HCT116 (cell line): Measurements from ENCODE around the gene MAPRE2. TPM values are rescaled to one million over a fixed set of nuclear protein-coding genes. Genes with fewer than 3 reads are reported as not detected.

ENCODE experiments used
- ATAC-seq: fragments of 200-7000 bp; cut with Tn5 transposase; 2 replicates; pipeline ENCODE4 v1.9.1; 2020; ENCODE audit warnings: mild to moderate bottlenecking, moderate library complexity
- BruUV-seq: library from RNA; stranded (reverse); fragments of 400-500 nt; replicated peaks from 2 replicates; lab custom pipeline; 2021; lab: Mats Ljungman, UMichigan
- CTCF ChIA-PET: fragments of 300-600 bp; sonication (Branson Sonifier 250); formaldehyde crosslinking; loops from one replicate; lab custom pipeline; 2021; ENCODE audit warnings: antibody characterized with exemption; lab: Charles Lee
- POLR2A ChIA-PET: fragments of 300-600, 350-600 bp; sonication (Branson Sonifier 250); formaldehyde crosslinking; loops from one replicate; lab custom pipeline; 2021; ENCODE audit warnings: antibody characterized with exemption; lab: Charles Lee
- RAD21 ChIA-PET, 2 experiments: fragments of 300-600 bp; sonication (Branson Sonifier 250); formaldehyde crosslinking; loops; one replicate each; lab custom pipeline; 2023; ENCODE audit warnings: low total read pairs in 2 of 2; ENCODE audit not compliant: uncharacterized antibody in 2 of 2, unreplicated experiment in 2 of 2, low non-redundant PET in 1 of 2; lab: Charles Lee
- DNase-seq: peaks from one replicate; pipeline ENCODE4 v3.0.0-alpha.2; 2010; ENCODE audit warnings: low read depth, low spot score
- H2AFZ ChIP-seq: fragments of 200-600 bp; shearing (Covaris generic), sonication (generic); 2 replicates; pipeline ENCODE4 v1.6.1; 2017; ENCODE audit warnings: low read depth, mixed run types, mixed read lengths, antibody characterized with exemption, low read length; ENCODE audit not compliant: poor library complexity, severe bottlenecking
- H3K27ac ChIP-seq: 2 replicates; pipeline ENCODE4 v1.5.1; 2012; ENCODE audit warnings: low read depth, low read length
- H3K27me3 ChIP-seq: fragments of 200-600 bp; sonication (generic); 2 replicates; pipeline ENCODE4 v1.6.1; 2016; ENCODE audit warnings: mixed run types, low read length, mixed read lengths; ENCODE audit not compliant: insufficient read depth
- H3K36me3 ChIP-seq, 2 experiments: fragments of 200-500 bp in 1 of 2; fragments of 200-600 bp in 1 of 2; sonication (Bioruptor generic) in 1 of 2; sonication (generic) in 1 of 2; 2 replicates each; pipeline versions ENCODE4 v1.5.1 to v1.6.1; 2014 to 2016; ENCODE audit warnings: low read length in 2 of 2, inconsistent platforms in 1 of 2, mixed read lengths in 1 of 2, mixed run types in 1 of 2; ENCODE audit not compliant: insufficient read depth in 2 of 2, control insufficient read depth in 1 of 2
- H3K4me1 ChIP-seq, 2 experiments: fragments of 200-600 bp in 1 of 2; sonication (generic) in 1 of 2; 2 replicates each; pipeline versions ENCODE4 v1.5.1 to v1.6.1; 2012 to 2017; ENCODE audit warnings: low read length in 2 of 2, inconsistent platforms in 1 of 2, mild to moderate bottlenecking in 1 of 2, mixed read lengths in 1 of 2, mixed run types in 1 of 2, moderate library complexity in 1 of 2; ENCODE audit not compliant: insufficient read depth in 2 of 2, control insufficient read depth in 1 of 2
- H3K4me2 ChIP-seq: fragments of 200-600 bp; sonication (generic); 2 replicates; pipeline ENCODE4 v1.6.1; 2017; ENCODE audit warnings: mixed run types, low read length, mixed read lengths
- H3K4me3 ChIP-seq, 2 experiments: fragments of 200-600 bp in 1 of 2; sonication (generic) in 1 of 2; replicated peaks in 1 of 2; 2 replicates each; pipeline ENCODE4 v1.5.1; 2011 to 2016; ENCODE audit warnings: low read length in 2 of 2, control low read depth in 1 of 2, low read depth in 1 of 2, mild to moderate bottlenecking in 1 of 2, mixed read lengths in 1 of 2, mixed run types in 1 of 2
- H3K79me2 ChIP-seq: fragments of 200-600 bp; sonication (generic); 2 replicates; pipeline ENCODE4 v1.6.1; 2017; ENCODE audit warnings: mild to moderate bottlenecking, mixed run types, low read length, moderate library complexity, mixed read lengths; ENCODE audit not compliant: insufficient read depth
- H3K9ac ChIP-seq: fragments of 200-600 bp; sonication (generic); 2 replicates; pipeline ENCODE4 v1.6.1; 2016; ENCODE audit warnings: low read length, mixed read lengths
- H3K9me2 ChIP-seq: fragments of 200-600 bp; sonication (generic), shearing (Covaris generic); 2 replicates; pipeline ENCODE4 v1.6.1; 2017; ENCODE audit warnings: mixed run types, mild to moderate bottlenecking, moderate library complexity; ENCODE audit not compliant: insufficient read depth
- H3K9me3 ChIP-seq, 2 experiments: fragments of 200-500 bp in 1 of 2; fragments of 200-600 bp in 1 of 2; sonication (Bioruptor generic) in 1 of 2; sonication (generic) in 1 of 2; 2 replicates each; pipeline ENCODE4 v1.6.1; 2014 to 2017; ENCODE audit warnings: low read length in 2 of 2, mixed read lengths in 2 of 2, inconsistent platforms in 1 of 2, low read depth in 1 of 2, mild to moderate bottlenecking in 1 of 2, mixed run types in 1 of 2, moderate library complexity in 1 of 2; ENCODE audit not compliant: control insufficient read depth in 1 of 2, insufficient read depth in 1 of 2
- H4K20me1 ChIP-seq: fragments of 200-600 bp; sonication (generic), shearing (Covaris generic); 2 replicates; pipeline ENCODE4 v1.6.1; 2017; ENCODE audit warnings: mixed run types, mild to moderate bottlenecking, moderate library complexity; ENCODE audit not compliant: insufficient read depth
- CBX3 ChIP-seq: IDR thresholded peaks from 2 replicates; pipeline ENCODE4 v1.6.1; 2012; ENCODE audit warnings: low read depth
- CEBPB ChIP-seq: IDR thresholded peaks from 2 replicates; pipeline ENCODE4 v1.6.1; 2012; ENCODE audit warnings: low read depth
- ELF1 ChIP-seq: IDR thresholded peaks from 2 replicates; pipeline ENCODE4 v1.6.1; 2012; ENCODE audit warnings: low read depth, borderline replicate concordance
- EZH2 ChIP-seq: fragments of 200-600 bp; sonication (generic); IDR thresholded peaks from 2 replicates; pipeline ENCODE4 v1.6.1; 2017; ENCODE audit warnings: antibody characterized with exemption, mixed run types
- EZH2phosphoT487 ChIP-seq: fragments of 200-600 bp; IDR thresholded peaks from 2 replicates; pipeline ENCODE4 v1.6.1; 2018; ENCODE audit warnings: antibody characterized with exemption, borderline replicate concordance
- FOSL1 ChIP-seq: IDR thresholded peaks from 2 replicates; pipeline ENCODE4 v1.6.1; 2012; ENCODE audit warnings: low read depth
- POLR2AphosphoS5 ChIP-seq: IDR thresholded peaks from 2 replicates; pipeline ENCODE4 v1.6.1; 2011; ENCODE audit warnings: mild to moderate bottlenecking, low read depth, low read length, moderate library complexity
- SIN3A ChIP-seq: IDR thresholded peaks from 2 replicates; pipeline ENCODE4 v1.6.1; 2012; ENCODE audit warnings: low read depth
- SP1 ChIP-seq: IDR thresholded peaks from 2 replicates; pipeline ENCODE4 v1.6.1; 2012; ENCODE audit warnings: low read depth
- TCF7L2 ChIP-seq: IDR thresholded peaks from 2 replicates; pipeline ENCODE4 v1.7.0; 2011; ENCODE audit warnings: borderline replicate concordance, inconsistent platforms; ENCODE audit not compliant: insufficient read depth, insufficient read length; ENCODE audit errors: extremely low read depth
- YY1 ChIP-seq: IDR thresholded peaks from 2 replicates; pipeline ENCODE4 v1.6.1; 2011; ENCODE audit warnings: low read length, low read depth, moderate library complexity, mild to moderate bottlenecking; ENCODE audit not compliant: insufficient replicate concordance; ENCODE audit errors: extremely low read depth
- ZFX ChIP-seq: fragments of 450-650 bp; IDR thresholded peaks from 2 replicates; pipeline ENCODE4 v1.6.1; 2017
- ZNF274 ChIP-seq: fragments of 200-500 bp; sonication (Bioruptor generic); IDR thresholded peaks from 2 replicates; pipeline ENCODE4 v1.6.1; 2014; ENCODE audit warnings: mild to moderate bottlenecking, low read depth, low read length, inconsistent platforms
- intact Hi-C: fragments of 100-400 bp; cut with micrococcal nuclease; formaldehyde crosslinking; loops from 2 replicates; pipeline ENCODE4 v1.10.0; 2022
- total RNA-seq: library from RNA; stranded (reverse); gene quantifications from one replicate; pipeline ENCODE4 v1.2.1, GENCODE V29; 2021; ENCODE audit not compliant: unreplicated experiment
- TF ChIP-seq, protein P1 (sequence below): IDR thresholded peaks from 2 replicates; pipeline ENCODE4 v1.6.1; 2012
- TF ChIP-seq, protein P2 (sequence below): IDR thresholded peaks from 2 replicates; pipeline ENCODE4 v1.6.1; 2012
- TF ChIP-seq, protein P3 (sequence below): IDR thresholded peaks from 2 replicates; pipeline ENCODE4 v1.6.1; 2012; ENCODE audit warnings: low read depth
- TF ChIP-seq, protein P4 (sequence below), 3 experiments: fragments of 200-600 bp in 1 of 3; sonication (generic) in 1 of 3; IDR thresholded peaks in 2 of 3; conservative IDR thresholded peaks in 1 of 3; 2 replicates each; pipeline ENCODE4 v1.5.1; 2012 to 2017; ENCODE audit warnings: low read depth in 2 of 3, low read length in 2 of 3, antibody characterized with exemption in 1 of 3, borderline replicate concordance in 1 of 3, control low read depth in 1 of 3, mild to moderate bottlenecking in 1 of 3, mixed read lengths in 1 of 3, mixed run types in 1 of 3, moderate library complexity in 1 of 3; ENCODE audit not compliant: insufficient read depth in 1 of 3

MAPRE2 gene
- total RNA-seq, 1 experiment from 2014 or later: 17.2 TPM

DNA sequence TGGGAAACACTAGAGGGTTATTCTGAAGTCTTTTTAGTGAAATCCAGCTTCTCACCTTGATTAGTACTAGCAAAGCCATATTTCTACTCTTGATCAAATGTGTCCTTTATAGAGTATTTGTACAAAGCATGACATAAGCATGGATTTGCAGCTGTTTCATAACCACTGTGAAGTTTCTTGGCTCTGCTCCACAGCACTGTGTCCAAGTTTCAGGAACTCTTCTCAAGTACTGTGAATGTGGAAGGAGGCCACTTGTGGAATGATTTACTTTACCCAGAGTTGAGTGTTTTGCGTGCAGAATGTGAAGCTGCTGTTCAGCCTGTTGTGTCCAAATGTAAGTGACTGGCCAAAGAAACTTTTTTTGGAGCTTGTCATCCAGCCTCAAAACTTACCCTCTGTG, 16.2 kb upstream of the MAPRE2 start:
- intact Hi-C loops: no loop called here
- RAD21 ChIA-PET: no interaction called here

More for the DNA sequence above, 16.2 kb upstream of the MAPRE2 start:
- no peaks in the 10 kb centered on the region for H3K4me1 ChIP-seq
- H3K4me3 ChIP-seq: no peak overlapping the region
- no peaks in the 10 kb centered on the region for H3K9me3 ChIP-seq
- no peak for ATAC-seq
- TF ChIP-seq, protein P1, sequence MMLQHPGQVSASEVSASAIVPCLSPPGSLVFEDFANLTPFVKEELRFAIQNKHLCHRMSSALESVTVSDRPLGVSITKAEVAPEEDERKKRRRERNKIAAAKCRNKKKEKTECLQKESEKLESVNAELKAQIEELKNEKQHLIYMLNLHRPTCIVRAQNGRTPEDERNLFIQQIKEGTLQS: no peak
- TF ChIP-seq CEBPB: no peak
- TF ChIP-seq, protein P2, sequence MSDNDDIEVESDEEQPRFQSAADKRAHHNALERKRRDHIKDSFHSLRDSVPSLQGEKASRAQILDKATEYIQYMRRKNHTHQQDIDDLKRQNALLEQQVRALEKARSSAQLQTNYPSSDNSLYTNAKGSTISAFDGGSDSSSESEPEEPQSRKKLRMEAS: no peak
- TF ChIP-seq SP1: no peak
- TF ChIP-seq, protein P3, sequence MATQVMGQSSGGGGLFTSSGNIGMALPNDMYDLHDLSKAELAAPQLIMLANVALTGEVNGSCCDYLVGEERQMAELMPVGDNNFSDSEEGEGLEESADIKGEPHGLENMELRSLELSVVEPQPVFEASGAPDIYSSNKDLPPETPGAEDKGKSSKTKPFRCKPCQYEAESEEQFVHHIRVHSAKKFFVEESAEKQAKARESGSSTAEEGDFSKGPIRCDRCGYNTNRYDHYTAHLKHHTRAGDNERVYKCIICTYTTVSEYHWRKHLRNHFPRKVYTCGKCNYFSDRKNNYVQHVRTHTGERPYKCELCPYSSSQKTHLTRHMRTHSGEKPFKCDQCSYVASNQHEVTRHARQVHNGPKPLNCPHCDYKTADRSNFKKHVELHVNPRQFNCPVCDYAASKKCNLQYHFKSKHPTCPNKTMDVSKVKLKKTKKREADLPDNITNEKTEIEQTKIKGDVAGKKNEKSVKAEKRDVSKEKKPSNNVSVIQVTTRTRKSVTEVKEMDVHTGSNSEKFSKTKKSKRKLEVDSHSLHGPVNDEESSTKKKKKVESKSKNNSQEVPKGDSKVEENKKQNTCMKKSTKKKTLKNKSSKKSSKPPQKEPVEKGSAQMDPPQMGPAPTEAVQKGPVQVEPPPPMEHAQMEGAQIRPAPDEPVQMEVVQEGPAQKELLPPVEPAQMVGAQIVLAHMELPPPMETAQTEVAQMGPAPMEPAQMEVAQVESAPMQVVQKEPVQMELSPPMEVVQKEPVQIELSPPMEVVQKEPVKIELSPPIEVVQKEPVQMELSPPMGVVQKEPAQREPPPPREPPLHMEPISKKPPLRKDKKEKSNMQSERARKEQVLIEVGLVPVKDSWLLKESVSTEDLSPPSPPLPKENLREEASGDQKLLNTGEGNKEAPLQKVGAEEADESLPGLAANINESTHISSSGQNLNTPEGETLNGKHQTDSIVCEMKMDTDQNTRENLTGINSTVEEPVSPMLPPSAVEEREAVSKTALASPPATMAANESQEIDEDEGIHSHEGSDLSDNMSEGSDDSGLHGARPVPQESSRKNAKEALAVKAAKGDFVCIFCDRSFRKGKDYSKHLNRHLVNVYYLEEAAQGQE: no peak
- no peak for TF ChIP-seq SIN3A
- no peak for TF ChIP-seq POLR2AphosphoS5
- no peak for TF ChIP-seq ZNF274
- no peak for TF ChIP-seq EZH2
- no peak for TF ChIP-seq FOSL1
- TF ChIP-seq ZFX: no peak
- no peak for TF ChIP-seq TCF7L2
- TF ChIP-seq ELF1: no peak
- TF ChIP-seq YY1: no peak
- no peak for TF ChIP-seq CBX3
- TF ChIP-seq, protein P4, sequence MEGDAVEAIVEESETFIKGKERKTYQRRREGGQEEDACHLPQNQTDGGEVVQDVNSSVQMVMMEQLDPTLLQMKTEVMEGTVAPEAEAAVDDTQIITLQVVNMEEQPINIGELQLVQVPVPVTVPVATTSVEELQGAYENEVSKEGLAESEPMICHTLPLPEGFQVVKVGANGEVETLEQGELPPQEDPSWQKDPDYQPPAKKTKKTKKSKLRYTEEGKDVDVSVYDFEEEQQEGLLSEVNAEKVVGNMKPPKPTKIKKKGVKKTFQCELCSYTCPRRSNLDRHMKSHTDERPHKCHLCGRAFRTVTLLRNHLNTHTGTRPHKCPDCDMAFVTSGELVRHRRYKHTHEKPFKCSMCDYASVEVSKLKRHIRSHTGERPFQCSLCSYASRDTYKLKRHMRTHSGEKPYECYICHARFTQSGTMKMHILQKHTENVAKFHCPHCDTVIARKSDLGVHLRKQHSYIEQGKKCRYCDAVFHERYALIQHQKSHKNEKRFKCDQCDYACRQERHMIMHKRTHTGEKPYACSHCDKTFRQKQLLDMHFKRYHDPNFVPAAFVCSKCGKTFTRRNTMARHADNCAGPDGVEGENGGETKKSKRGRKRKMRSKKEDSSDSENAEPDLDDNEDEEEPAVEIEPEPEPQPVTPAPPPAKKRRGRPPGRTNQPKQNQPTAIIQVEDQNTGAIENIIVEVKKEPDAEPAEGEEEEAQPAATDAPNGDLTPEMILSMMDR (IDR thresholded peaks at IDR 0.05 in 2 of 3, conservative IDR thresholded peaks at IDR 0.05 in 1 of 3; ENCODE audit: borderline replicate concordance in 1 of 3, insufficient read depth in 1 of 3, low read depth in 2 of 3, low read length in 2 of 3): no peak
- TF ChIP-seq EZH2phosphoT487: no peak
- TF ChIP-seq, all 23 proteins: peak for 0
- Histone ChIP-seq H3K9ac (no peak overlapping the region), H3K36me3 (no peaks in the 10 kb centered on the region), H2AFZ (no peak overlapping the region), H3K4me2 (no peak overlapping the region), H3K27me3 (no peaks in the 10 kb centered on the region), H3K27ac (no peak overlapping the region), H3K9me2 (no peaks in the 10 kb centered on the region), H4K20me1 (no peaks in the 10 kb centered on the region), H3K79me2 (no peaks in the 10 kb centered on the region)
- no peak for DNase-seq
- POLR2A ChIA-PET: no interaction called here
- CTCF ChIA-PET: interaction anchor here (1.6 kb wide), 1 partner anchor 19 kb away, joined by 3 read pairs; no protein-coding TSS in a partner anchor
- no TSS peak for BruUV-seq
